Panc1 (cell line): Measurements from ENCODE around the gene ACER3.

Experiments used
- CTCF ChIP-seq: fragments of 450-650 bp; IDR thresholded peaks from 2 replicates; pipeline ENCODE4 v1.5.1; 2017; ENCODE audit warnings: mild to moderate bottlenecking
- POLR2AphosphoS5 ChIP-seq: IDR thresholded peaks from 2 replicates; pipeline ENCODE4 v1.6.1; 2012; ENCODE audit warnings: mild to moderate bottlenecking, low read depth, low read length, moderate library complexity
- REST ChIP-seq, 2 experiments: IDR thresholded peaks; 2 replicates each; pipeline ENCODE4 v1.6.1; 2011 to 2012; ENCODE audit warnings: low read depth in 2 of 2, control low read depth in 1 of 2, low read length in 1 of 2, mild to moderate bottlenecking in 1 of 2, moderate library complexity in 1 of 2; ENCODE audit not compliant: insufficient read depth in 1 of 2
- SIN3A ChIP-seq: IDR thresholded peaks from 2 replicates; pipeline ENCODE4 v1.6.1; 2012; ENCODE audit warnings: low read depth, mild to moderate bottlenecking, low read length, moderate library complexity, borderline replicate concordance; ENCODE audit not compliant: insufficient read depth

- TF ChIP-seq CTCF (no peak), REST (IDR thresholded peaks at IDR 0.05; ENCODE audit: insufficient read depth in 1 of 2, low read depth in 2 of 2, low read length in 1 of 2) (no peak), POLR2AphosphoS5 (no peak), SIN3A (no peak)
These were observed 148.9 kb downstream of the ACER3 start for GRCh38 chr11:77009533-77010160.
